DND-41 (cell line): ENCODE measurements around the gene ADGRB3.

Experiments used
- ATAC-seq: fragments of 200-7000 bp; cut with Tn5 transposase; 3 replicates; pipeline ENCODE4 v1.9.1; 2021; ENCODE audit warnings: low read depth; ENCODE audit not compliant: insufficient read depth
- DNase-seq: peaks from one replicate; pipeline ENCODE4 v3.0.0-alpha.2; 2020
- H2AFZ ChIP-seq: 2 replicates; pipeline ENCODE4 v1.6.0; 2012; ENCODE audit warnings: low read depth, low read length
- H3K27ac ChIP-seq: 2 replicates; pipeline ENCODE4 v1.5.1; 2012; ENCODE audit warnings: low read length, inconsistent platforms
- H3K27me3 ChIP-seq: fragments of 200-600 bp; sonication (generic); 2 replicates; pipeline ENCODE4 v1.6.0; 2012; ENCODE audit warnings: low read length, mild to moderate bottlenecking, inconsistent platforms; ENCODE audit not compliant: insufficient read depth, poor library complexity
- H3K36me3 ChIP-seq: 2 replicates; pipeline ENCODE4 v1.5.1; 2012; ENCODE audit warnings: low read length, inconsistent platforms; ENCODE audit not compliant: insufficient read depth
- H3K4me1 ChIP-seq: 2 replicates; pipeline ENCODE4 v1.5.1; 2012; ENCODE audit warnings: mild to moderate bottlenecking, low read length; ENCODE audit not compliant: insufficient read depth
- H3K4me2 ChIP-seq: 2 replicates; pipeline ENCODE4 v1.6.0; 2012; ENCODE audit warnings: mild to moderate bottlenecking, moderate library complexity, low read length, inconsistent platforms; ENCODE audit not compliant: insufficient read depth
- H3K4me3 ChIP-seq, 2 experiments: fragments of 200-600 bp in 1 of 2; shearing (Covaris generic) in 1 of 2; 2 replicates each; pipeline ENCODE4 v1.5.1; 2012 to 2016; ENCODE audit warnings: inconsistent platforms in 2 of 2, low read length in 2 of 2, mild to moderate bottlenecking in 2 of 2, low read depth in 1 of 2, moderate library complexity in 1 of 2
- H3K79me2 ChIP-seq: 2 replicates; pipeline ENCODE4 v1.6.0; 2012; ENCODE audit warnings: low read length, inconsistent platforms; ENCODE audit not compliant: insufficient read depth
- H3K9ac ChIP-seq: 2 replicates; pipeline ENCODE4 v1.6.0; 2012; ENCODE audit warnings: low read depth, mild to moderate bottlenecking, inconsistent platforms, low read length, moderate library complexity
- H3K9me3 ChIP-seq: 2 replicates; pipeline ENCODE4 v1.5.1; 2012; ENCODE audit warnings: low read length, moderate library complexity, mild to moderate bottlenecking, inconsistent platforms; ENCODE audit not compliant: insufficient read depth, severe bottlenecking
- H4K20me1 ChIP-seq: 2 replicates; pipeline ENCODE4 v1.6.0; 2012; ENCODE audit warnings: low read length; ENCODE audit not compliant: insufficient read depth
- EZH2 ChIP-seq: IDR thresholded peaks from 3 replicates; pipeline ENCODE4 v1.6.1; 2012; ENCODE audit warnings: borderline replicate concordance, low read depth, mild to moderate bottlenecking, moderate library complexity, low read length, inconsistent platforms; ENCODE audit not compliant: severe bottlenecking
- TF ChIP-seq, protein P1 (sequence below): IDR thresholded peaks from 2 replicates; pipeline ENCODE4 v1.5.1; 2012; ENCODE audit warnings: borderline replicate concordance, low read length, moderate library complexity, mild to moderate bottlenecking; ENCODE audit not compliant: poor library complexity, severe bottlenecking; ENCODE audit errors: extremely low read depth

ADGRB3 gene

DNA sequence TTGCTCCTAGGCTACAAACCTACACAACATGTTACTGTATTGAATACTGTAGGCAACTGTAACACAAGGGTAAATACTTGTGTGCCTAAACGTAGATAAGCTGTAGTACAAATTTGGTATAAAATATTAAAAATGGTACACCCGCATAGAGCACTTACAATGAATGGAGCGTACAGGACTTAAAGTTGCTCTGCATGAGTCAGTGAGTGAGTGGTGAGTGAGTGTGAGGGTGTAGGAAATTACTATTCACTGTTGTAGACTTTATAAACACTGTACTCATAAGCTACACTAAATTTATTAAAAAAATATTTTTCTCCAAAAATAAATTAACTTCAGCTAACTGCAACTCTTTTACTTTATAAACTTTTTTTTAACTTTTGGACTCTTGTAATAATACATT is 391.6 kb downstream of the ADGRB3 start:
- Histone ChIP-seq H3K27me3 (no peaks in the 10 kb centered on the region), H3K9ac (no peak overlapping the region), H3K27ac (no peak overlapping the region), H3K4me1 (no peaks in the 10 kb centered on the region), H3K4me2 (no peak overlapping the region), H4K20me1 (no peaks in the 10 kb centered on the region), H2AFZ (no peak overlapping the region), H3K9me3 (no peaks in the 10 kb centered on the region), H3K4me3 (no peak overlapping the region), H3K79me2 (no peaks in the 10 kb centered on the region), H3K36me3 (no peaks in the 10 kb centered on the region)
- no peak for TF ChIP-seq EZH2
- TF ChIP-seq, protein P1, sequence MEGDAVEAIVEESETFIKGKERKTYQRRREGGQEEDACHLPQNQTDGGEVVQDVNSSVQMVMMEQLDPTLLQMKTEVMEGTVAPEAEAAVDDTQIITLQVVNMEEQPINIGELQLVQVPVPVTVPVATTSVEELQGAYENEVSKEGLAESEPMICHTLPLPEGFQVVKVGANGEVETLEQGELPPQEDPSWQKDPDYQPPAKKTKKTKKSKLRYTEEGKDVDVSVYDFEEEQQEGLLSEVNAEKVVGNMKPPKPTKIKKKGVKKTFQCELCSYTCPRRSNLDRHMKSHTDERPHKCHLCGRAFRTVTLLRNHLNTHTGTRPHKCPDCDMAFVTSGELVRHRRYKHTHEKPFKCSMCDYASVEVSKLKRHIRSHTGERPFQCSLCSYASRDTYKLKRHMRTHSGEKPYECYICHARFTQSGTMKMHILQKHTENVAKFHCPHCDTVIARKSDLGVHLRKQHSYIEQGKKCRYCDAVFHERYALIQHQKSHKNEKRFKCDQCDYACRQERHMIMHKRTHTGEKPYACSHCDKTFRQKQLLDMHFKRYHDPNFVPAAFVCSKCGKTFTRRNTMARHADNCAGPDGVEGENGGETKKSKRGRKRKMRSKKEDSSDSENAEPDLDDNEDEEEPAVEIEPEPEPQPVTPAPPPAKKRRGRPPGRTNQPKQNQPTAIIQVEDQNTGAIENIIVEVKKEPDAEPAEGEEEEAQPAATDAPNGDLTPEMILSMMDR = no peak
- DNase-seq = no peak
- ATAC-seq = no peak

DNA sequence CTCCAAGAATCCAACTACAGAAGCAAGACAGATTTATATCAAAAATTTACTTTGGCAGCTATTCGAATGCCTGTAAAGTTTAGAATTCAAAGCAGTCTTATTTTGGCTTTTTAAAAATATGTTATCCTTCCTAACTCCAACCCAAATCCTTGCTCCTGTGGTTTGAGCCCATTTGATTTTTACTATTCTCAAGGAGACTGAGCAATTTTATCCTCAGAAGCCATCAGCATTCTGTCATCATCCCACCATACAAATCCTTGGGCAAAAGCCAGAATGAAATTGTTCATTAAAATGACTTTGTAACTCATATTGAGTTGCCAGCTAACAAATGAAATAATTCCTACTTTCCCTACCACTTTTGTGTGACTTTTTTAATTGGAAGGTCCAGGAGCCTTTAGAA is 392.8 kb downstream of the ADGRB3 start:
- Histone ChIP-seq H3K4me2 (no peak overlapping the region), H3K27ac (no peak overlapping the region), H3K27me3 (no peaks in the 10 kb centered on the region), H3K9me3 (no peaks in the 10 kb centered on the region), H3K36me3 (no peaks in the 10 kb centered on the region), H4K20me1 (no peaks in the 10 kb centered on the region), H3K9ac (no peak overlapping the region), H2AFZ (no peak overlapping the region), H3K79me2 (no peaks in the 10 kb centered on the region), H3K4me1 (no peaks in the 10 kb centered on the region), H3K4me3 (no peak overlapping the region)
- ATAC-seq (no peak), DNase-seq (no peak)
- TF ChIP-seq, protein P1 = no peak
- no peak for TF ChIP-seq EZH2

DNA sequence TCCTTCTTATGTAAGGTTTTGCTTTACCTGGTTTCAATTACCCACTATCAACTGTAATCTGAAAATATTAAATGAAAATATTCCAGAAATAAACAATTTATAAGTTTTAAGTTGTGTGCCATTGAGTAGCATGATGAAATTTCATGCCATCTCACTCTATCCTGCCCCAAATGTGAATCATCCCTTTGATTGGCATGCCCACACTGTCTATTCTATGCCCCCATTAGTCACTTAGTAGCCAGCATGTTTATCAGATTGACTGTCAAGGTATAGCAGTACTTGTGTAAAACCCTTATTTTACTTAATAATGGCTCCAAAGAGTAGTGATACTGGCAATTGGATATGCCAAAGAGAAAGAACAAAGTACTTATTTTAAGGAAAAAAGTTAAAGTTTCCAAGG is 403.8 kb downstream of the ADGRB3 start:
- no peaks in the 10 kb centered on the region for H3K4me1 ChIP-seq
- H2AFZ ChIP-seq = no peak overlapping the region
- no peak overlapping the region for H3K4me3 ChIP-seq
- DNase-seq (no peak), ATAC-seq (no peak)
- H3K9me3 ChIP-seq = no peaks in the 10 kb centered on the region
- no peaks in the 10 kb centered on the region for H4K20me1 ChIP-seq
- no peak overlapping the region for H3K4me2 ChIP-seq
- H3K36me3 ChIP-seq = no peaks in the 10 kb centered on the region
- no peaks in the 10 kb centered on the region for H3K27me3 ChIP-seq
- H3K79me2 ChIP-seq = no peaks in the 10 kb centered on the region
- H3K27ac ChIP-seq = no peak overlapping the region
- TF ChIP-seq EZH2 = no peak
- TF ChIP-seq, protein P1 = no peak
- no peak overlapping the region for H3K9ac ChIP-seq

DNA sequence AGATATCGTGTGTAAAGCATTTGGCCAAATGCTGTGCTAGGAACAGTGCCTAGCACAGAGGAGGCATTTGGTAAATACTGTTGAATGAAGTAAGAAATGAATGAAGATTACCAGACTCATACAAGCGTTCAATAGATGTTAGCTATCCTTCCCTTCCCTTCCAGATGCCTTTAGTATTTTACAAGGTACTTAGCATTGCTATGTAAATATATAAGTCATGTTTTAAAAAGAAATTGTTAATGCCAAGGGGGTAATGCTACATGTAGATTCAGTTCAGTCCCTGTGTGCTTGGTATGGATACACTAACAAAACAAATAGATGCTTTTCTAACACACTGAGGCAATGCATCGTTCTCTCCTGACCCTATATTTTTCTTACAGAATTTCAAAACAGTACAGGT is 407.2 kb downstream of the ADGRB3 start:
- no peak overlapping the region for H3K9ac ChIP-seq
- no peak overlapping the region for H3K4me2 ChIP-seq
- no peak overlapping the region for H3K4me3 ChIP-seq
- ATAC-seq = no peak
- no peaks in the 10 kb centered on the region for H3K27me3 ChIP-seq
- no peaks in the 10 kb centered on the region for H3K79me2 ChIP-seq
- TF ChIP-seq, protein P1 = no peak
- TF ChIP-seq EZH2 = no peak
- no peak overlapping the region for H2AFZ ChIP-seq
- no peaks in the 10 kb centered on the region for H3K9me3 ChIP-seq
- no peaks in the 10 kb centered on the region for H3K36me3 ChIP-seq
- no peaks in the 10 kb centered on the region for H4K20me1 ChIP-seq
- DNase-seq = no peak
- H3K27ac ChIP-seq = no peak overlapping the region
- no peaks in the 10 kb centered on the region for H3K4me1 ChIP-seq
